Measurements from ENCODE around the gene CDK5R2.

- no peak; the same call in 1 of the 2 replicates for TF ChIP-seq CTCF (conservative IDR thresholded peaks at IDR 0.05; ENCODE audit: low read depth, low read length)
- TF ChIP-seq EZH2phosphoT487 (IDR thresholded peaks at IDR 0.05; ENCODE audit: borderline replicate concordance, low read length): no peak
Observed at GRCh38 chr2:219003267-219003634, 43.8 kb downstream of the CDK5R2 start.
